Occipital lobe (tissue), 2 donors: ENCODE results near the gene DNAAF5. TPM values are rescaled to one million over a fixed set of nuclear protein-coding genes. Genes with fewer than 3 reads are reported as not detected.

ENCODE experiments used
- DNase-seq: peaks from one replicate; lab custom pipeline; 2025; lab: John Stamatoyannopoulos, UW
- total RNA-seq: library from RNA; depleted of rRNA; stranded (reverse); fragments of >200 nt; gene quantifications from one replicate; pipeline ENCODE4 v1.2.3, GENCODE V29; 2014

The DNAAF5 gene
- total RNA-seq, 1 donor from 2014 or later, result 7.0 TPM

GRCh38 chr7:706721-707120 lies 19.8 kb upstream of the DNAAF5 start:
- no peak for DNase-seq

- DNase-seq, result no peak
Measured at GRCh38 chr7:707296-708000, 19.1 kb upstream of the DNAAF5 start.

GRCh38 chr7:710161-710560 lies 16.3 kb upstream of the DNAAF5 start:
- no peak for DNase-seq

- DNase-seq, result no peak
Measured at GRCh38 chr7:711093-711921, 15.2 kb upstream of the DNAAF5 start.

- DNase-seq, result no peak
Measured at GRCh38 chr7:711922-712380, 14.5 kb upstream of the DNAAF5 start.

- DNase-seq, result no peak
Measured at GRCh38 chr7:712381-713138, 13.9 kb upstream of the DNAAF5 start.

GRCh38 chr7:713139-713457 lies 13.4 kb upstream of the DNAAF5 start:
- no peak for DNase-seq

GRCh38 chr7:713488-714230 lies 12.8 kb upstream of the DNAAF5 start:
- DNase-seq, result no peak

GRCh38 chr7:714251-714671 lies 12.2 kb upstream of the DNAAF5 start:
- DNase-seq, result no peak

- DNase-seq, result no peak
Measured at GRCh38 chr7:716222-716621, 10.3 kb upstream of the DNAAF5 start.

GRCh38 chr7:716636-717035 lies 9.9 kb upstream of the DNAAF5 start:
- DNase-seq, result no peak

GRCh38 chr7:721619-722248 lies 4.8 kb upstream of the DNAAF5 start:
- no peak for DNase-seq

GRCh38 chr7:723541-723940 lies 3.0 kb upstream of the DNAAF5 start:
- no peak for DNase-seq

GRCh38 chr7:724298-724697 lies 2.2 kb upstream of the DNAAF5 start:
- DNase-seq, result no peak

- no peak for DNase-seq
Measured at GRCh38 chr7:725223-726005, 1.1 kb upstream of the DNAAF5 start.

- DNase-seq, result no peak
Measured at GRCh38 chr7:726854-727103, 280 bp downstream of the DNAAF5 start.

- DNase-seq, result no peak
Measured at GRCh38 chr7:727104-727805, 756 bp downstream of the DNAAF5 start, which contains the start of gene PRKAR1B. Gene PRKAR1B, minus strand, starts transcription at chr7:727281. Its CDS starts 15,776 bp downstream, at chr7:711505.

GRCh38 chr7:727806-728460 lies 1.4 kb downstream of the DNAAF5 start:
- DNase-seq, result no peak

- DNase-seq, result no peak
Measured at GRCh38 chr7:728602-729001, 2.1 kb downstream of the DNAAF5 start.
